Body of pancreas (tissue), 4 donors: ENCODE results near the gene ZBTB33.

Experiments used
- CTCF ChIP-seq, 7 experiments: fragments of 450-650 bp in 4 of 7; fragments of 200-600 bp in 3 of 7; sonication (generic) in 3 of 7; IDR thresholded peaks; one replicate each; pipeline ENCODE4 v1.5.1; 2016 to 2019; ENCODE audit warnings: antibody characterized with exemption in 7 of 7
- POLR2A ChIP-seq, 3 donors: fragments of 450-650 bp; IDR thresholded peaks; one replicate each; pipeline ENCODE4 v1.6.1; 2016; ENCODE audit warnings: antibody characterized with exemption in 3 of 3, mild to moderate bottlenecking in 2 of 3

DNA sequence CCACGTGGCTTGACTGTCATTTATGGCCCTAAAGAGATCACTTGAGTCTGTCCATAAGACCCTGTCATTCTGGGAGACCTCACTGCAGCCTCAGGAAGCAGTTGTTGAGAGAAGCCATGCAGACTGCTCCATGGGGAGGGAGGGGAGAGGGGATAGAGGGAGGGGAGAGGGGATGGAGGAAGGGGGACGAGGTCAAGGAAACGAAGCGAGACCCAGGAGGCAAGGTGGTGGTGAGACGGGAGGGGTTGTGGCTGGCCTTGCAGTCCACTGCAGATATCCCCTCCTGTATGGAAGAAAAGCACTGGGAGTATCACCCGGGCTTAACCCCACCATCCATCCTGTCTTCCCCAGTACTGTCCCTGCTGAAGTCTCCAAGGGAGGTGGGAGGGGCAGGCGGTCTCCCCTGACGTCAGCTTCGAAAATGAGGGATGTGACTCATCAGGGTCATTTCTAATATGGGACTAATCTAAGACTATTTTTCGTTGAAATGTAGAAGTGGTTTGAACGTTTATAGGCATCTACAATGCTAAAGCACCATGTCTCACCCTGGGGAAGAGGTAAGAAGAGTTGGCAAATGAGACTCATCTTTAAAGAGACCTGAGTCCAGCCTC, 55.0 kb downstream of the ZBTB33 start:
- TF ChIP-seq CTCF (IDR thresholded peaks at IDR 0.05) (no peak), POLR2A (IDR thresholded peaks at IDR 0.05) (no peak)
